Transverse colon (tissue), 4 donors: ENCODE data around the gene PPP2R2C.

Experiments used
- POLR2AphosphoS5 ChIP-seq, 3 donors: sonication (generic); formaldehyde crosslinking; IDR thresholded peaks; one replicate each; pipeline ENCODE4 v1.6.1; 2016; ENCODE audit warnings: antibody characterized with exemption in 3 of 3
- TF ChIP-seq, protein P1 (sequence below), 5 experiments: fragments of 200-600 bp in 3 of 5; fragments of 450-650 bp in 2 of 5; sonication (generic) in 3 of 5; IDR thresholded peaks; 1 replicate in 2 of 5; 2 replicates in 3 of 5; pipeline ENCODE4 v1.5.1; 2016 to 2017; ENCODE audit warnings: antibody characterized with exemption in 5 of 5, inconsistent platforms in 3 of 5, mild to moderate bottlenecking in 2 of 5, moderate library complexity in 1 of 5

DNA sequence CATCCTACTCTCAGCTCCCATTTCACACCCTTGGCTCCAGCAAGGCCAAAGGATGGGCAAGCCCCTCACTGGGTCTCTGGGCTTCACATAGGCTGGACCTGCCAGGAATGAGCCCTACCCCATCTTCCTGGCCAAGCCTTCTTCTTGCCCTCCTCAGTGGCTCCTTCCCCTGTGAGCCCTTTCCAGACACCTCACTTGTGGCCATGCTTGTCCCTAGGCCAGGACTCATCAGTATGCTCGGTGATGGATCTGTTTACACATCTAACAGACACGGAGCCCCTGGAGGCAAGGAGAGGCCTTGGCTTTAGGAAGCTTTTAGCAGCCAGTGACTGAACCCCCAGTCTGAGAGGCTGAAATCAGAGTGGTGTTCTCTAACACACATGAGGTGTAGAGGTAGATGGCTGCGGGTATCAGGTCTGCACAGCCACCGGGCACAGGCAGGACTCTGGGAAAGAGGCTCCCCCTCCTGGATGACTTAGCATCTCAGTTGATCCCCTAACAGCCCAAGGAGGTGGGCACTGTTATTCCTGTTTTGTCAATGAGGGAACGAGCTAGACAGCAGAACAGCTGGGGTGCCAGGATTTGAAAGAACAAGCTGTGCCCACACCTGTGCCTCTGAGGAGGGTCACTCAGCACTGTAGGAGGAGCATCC is 44.8 kb downstream of the PPP2R2C start:
- TF ChIP-seq, protein P1, sequence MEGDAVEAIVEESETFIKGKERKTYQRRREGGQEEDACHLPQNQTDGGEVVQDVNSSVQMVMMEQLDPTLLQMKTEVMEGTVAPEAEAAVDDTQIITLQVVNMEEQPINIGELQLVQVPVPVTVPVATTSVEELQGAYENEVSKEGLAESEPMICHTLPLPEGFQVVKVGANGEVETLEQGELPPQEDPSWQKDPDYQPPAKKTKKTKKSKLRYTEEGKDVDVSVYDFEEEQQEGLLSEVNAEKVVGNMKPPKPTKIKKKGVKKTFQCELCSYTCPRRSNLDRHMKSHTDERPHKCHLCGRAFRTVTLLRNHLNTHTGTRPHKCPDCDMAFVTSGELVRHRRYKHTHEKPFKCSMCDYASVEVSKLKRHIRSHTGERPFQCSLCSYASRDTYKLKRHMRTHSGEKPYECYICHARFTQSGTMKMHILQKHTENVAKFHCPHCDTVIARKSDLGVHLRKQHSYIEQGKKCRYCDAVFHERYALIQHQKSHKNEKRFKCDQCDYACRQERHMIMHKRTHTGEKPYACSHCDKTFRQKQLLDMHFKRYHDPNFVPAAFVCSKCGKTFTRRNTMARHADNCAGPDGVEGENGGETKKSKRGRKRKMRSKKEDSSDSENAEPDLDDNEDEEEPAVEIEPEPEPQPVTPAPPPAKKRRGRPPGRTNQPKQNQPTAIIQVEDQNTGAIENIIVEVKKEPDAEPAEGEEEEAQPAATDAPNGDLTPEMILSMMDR (IDR thresholded peaks at IDR 0.05), result no peak
- no peak for TF ChIP-seq POLR2AphosphoS5 (IDR thresholded peaks at IDR 0.05)
